ENCODE results near the gene ANKRD23.
"Not testable (repeated sequence)": the region's sequence is repeated elsewhere in the genome, so short reads cannot be mapped to it uniquely, and the experiment has no call there.

ANKRD23 gene

GRCh38 chr2:96801005-96801785 is 42.6 kb downstream of the ANKRD23 start:
- Histone ChIP-seq H3K4me3 (ENCODE audit: extremely low read depth, insufficient read depth, low read length, poor library complexity, severe bottlenecking) (no peak overlapping the region), H3K9me3 (ENCODE audit: control insufficient read depth, low read length) (no peaks in the 10 kb centered on the region), H3K27ac (ENCODE audit: low read depth, low read length, severe bottlenecking) (no peak overlapping the region), H3K36me3 (ENCODE audit: control insufficient read depth, insufficient read depth, low read length) (peaks cover 7% of the 10 kb centered on the region), H3K4me1 (ENCODE audit: control insufficient read depth, insufficient read depth, low read length, poor library complexity, severe bottlenecking) (no peaks in the 10 kb centered on the region)
- 62 to 64% methylated on average over 8 to 11 of the region's 15 CpGs for WGBS, 2 experiments (ENCODE audit: insufficient coverage in 2 of 2)

- 94% methylated on average over 21 to 24 of the region's 27 CpGs for WGBS, 2 experiments (ENCODE audit: insufficient coverage in 2 of 2)
- H3K4me3 ChIP-seq (ENCODE audit: extremely low read depth, insufficient read depth, low read length, poor library complexity, severe bottlenecking): no peak overlapping the region
- H3K9me3 ChIP-seq (ENCODE audit: control insufficient read depth, low read length): no peaks in the 10 kb centered on the region
- peaks cover 7% of the 10 kb centered on the region for H3K36me3 ChIP-seq (ENCODE audit: control insufficient read depth, insufficient read depth, low read length)
- no peak overlapping the region for H3K27ac ChIP-seq (ENCODE audit: low read depth, low read length, severe bottlenecking)
- no peaks in the 10 kb centered on the region for H3K4me1 ChIP-seq (ENCODE audit: control insufficient read depth, insufficient read depth, low read length, poor library complexity, severe bottlenecking)
These were observed 43.5 kb downstream of the ANKRD23 start for GRCh38 chr2:96800061-96801004.

GRCh38 chr2:96799623-96799935 is 44.2 kb downstream of the ANKRD23 start:
- Histone ChIP-seq H3K4me1 (ENCODE audit: control insufficient read depth, insufficient read depth, low read length, poor library complexity, severe bottlenecking) (no peaks in the 10 kb centered on the region), H3K36me3 (ENCODE audit: control insufficient read depth, insufficient read depth, low read length) (peaks cover 7% of the 10 kb centered on the region), H3K27ac (ENCODE audit: low read depth, low read length, severe bottlenecking) (no peak overlapping the region), H3K9me3 (ENCODE audit: control insufficient read depth, low read length) (no peaks in the 10 kb centered on the region), H3K4me3 (ENCODE audit: extremely low read depth, insufficient read depth, low read length, poor library complexity, severe bottlenecking) (no peak overlapping the region)
- 89 to 100% methylated on average over 6 to 7 of the region's 8 CpGs for WGBS, 2 experiments (ENCODE audit: insufficient coverage in 2 of 2)

GRCh38 chr2:96798733-96799622 is 44.8 kb downstream of the ANKRD23 start:
- H3K27ac ChIP-seq (ENCODE audit: low read depth, low read length, severe bottlenecking): no peak overlapping the region
- H3K4me3 ChIP-seq (ENCODE audit: extremely low read depth, insufficient read depth, low read length, poor library complexity, severe bottlenecking): no peak overlapping the region
- WGBS, 2 experiments (ENCODE audit: insufficient coverage in 2 of 2): 84 to 90% methylated on average over 15 to 16 of the region's 23 CpGs
- no peaks in the 10 kb centered on the region for H3K9me3 ChIP-seq (ENCODE audit: control insufficient read depth, low read length)
- peaks cover 7% of the 10 kb centered on the region for H3K36me3 ChIP-seq (ENCODE audit: control insufficient read depth, insufficient read depth, low read length)
- H3K4me1 ChIP-seq (ENCODE audit: control insufficient read depth, insufficient read depth, low read length, poor library complexity, severe bottlenecking): no peaks in the 10 kb centered on the region

GRCh38 chr2:96797066-96797625 is 46.7 kb downstream of the ANKRD23 start:
- WGBS, 2 experiments (ENCODE audit: insufficient coverage in 2 of 2): 95 to 96% methylated on average over 23 of the region's 23 CpGs
- no peak overlapping the region for H3K4me3 ChIP-seq (ENCODE audit: extremely low read depth, insufficient read depth, low read length, poor library complexity, severe bottlenecking)
- no peaks in the 10 kb centered on the region for H3K4me1 ChIP-seq (ENCODE audit: control insufficient read depth, insufficient read depth, low read length, poor library complexity, severe bottlenecking)
- no peak overlapping the region for H3K27ac ChIP-seq (ENCODE audit: low read depth, low read length, severe bottlenecking)
- H3K36me3 ChIP-seq (ENCODE audit: control insufficient read depth, insufficient read depth, low read length): peaks cover 7% of the 10 kb centered on the region
- H3K9me3 ChIP-seq (ENCODE audit: control insufficient read depth, low read length): no peaks in the 10 kb centered on the region

GRCh38 chr2:96796497-96796896 is 47.3 kb downstream of the ANKRD23 start:
- not testable (repeated sequence) for H3K36me3 ChIP-seq (ENCODE audit: control insufficient read depth, insufficient read depth, low read length); H3K4me1 ChIP-seq (ENCODE audit: control insufficient read depth, insufficient read depth, low read length, poor library complexity, severe bottlenecking); H3K4me3 ChIP-seq (ENCODE audit: extremely low read depth, insufficient read depth, low read length, poor library complexity, severe bottlenecking); H3K27ac ChIP-seq (ENCODE audit: low read depth, low read length, severe bottlenecking); H3K9me3 ChIP-seq (ENCODE audit: control insufficient read depth, low read length)
- WGBS, 2 experiments (ENCODE audit: insufficient coverage in 2 of 2): 89 to 92% methylated on average over 4 of the region's 6 CpGs

DNA sequence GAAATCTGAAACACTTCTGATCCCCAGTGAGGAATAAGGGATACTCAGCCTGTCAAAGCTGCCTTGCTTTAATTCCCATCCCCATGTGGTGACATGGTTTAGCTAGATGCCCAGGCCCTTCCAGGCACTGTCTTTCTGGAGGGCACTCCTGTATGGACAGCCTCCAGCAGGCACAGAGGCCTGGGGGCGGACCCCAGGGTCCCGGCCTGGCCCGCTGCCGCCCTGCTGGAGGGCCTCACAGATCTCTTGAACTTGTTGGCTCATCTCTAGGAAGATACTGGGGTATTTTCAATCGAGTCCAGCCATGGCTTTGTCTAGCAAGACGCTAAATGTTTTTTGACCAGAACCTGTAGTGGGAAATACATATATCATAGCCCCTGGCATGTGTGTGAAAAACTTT is 48.7 kb downstream of the ANKRD23 start:
- 89 to 96% methylated on average over 4 to 5 of the region's 6 CpGs for WGBS, 2 experiments (ENCODE audit: insufficient coverage in 2 of 2)
- H3K9me3 ChIP-seq (ENCODE audit: control insufficient read depth, low read length): no peaks in the 10 kb centered on the region
- no peak overlapping the region for H3K4me3 ChIP-seq (ENCODE audit: extremely low read depth, insufficient read depth, low read length, poor library complexity, severe bottlenecking)
- no peak overlapping the region for H3K27ac ChIP-seq (ENCODE audit: low read depth, low read length, severe bottlenecking)
- H3K4me1 ChIP-seq (ENCODE audit: control insufficient read depth, insufficient read depth, low read length, poor library complexity, severe bottlenecking): no peaks in the 10 kb centered on the region
- peaks cover 3% of the 10 kb centered on the region for H3K36me3 ChIP-seq (ENCODE audit: control insufficient read depth, insufficient read depth, low read length)

DNA sequence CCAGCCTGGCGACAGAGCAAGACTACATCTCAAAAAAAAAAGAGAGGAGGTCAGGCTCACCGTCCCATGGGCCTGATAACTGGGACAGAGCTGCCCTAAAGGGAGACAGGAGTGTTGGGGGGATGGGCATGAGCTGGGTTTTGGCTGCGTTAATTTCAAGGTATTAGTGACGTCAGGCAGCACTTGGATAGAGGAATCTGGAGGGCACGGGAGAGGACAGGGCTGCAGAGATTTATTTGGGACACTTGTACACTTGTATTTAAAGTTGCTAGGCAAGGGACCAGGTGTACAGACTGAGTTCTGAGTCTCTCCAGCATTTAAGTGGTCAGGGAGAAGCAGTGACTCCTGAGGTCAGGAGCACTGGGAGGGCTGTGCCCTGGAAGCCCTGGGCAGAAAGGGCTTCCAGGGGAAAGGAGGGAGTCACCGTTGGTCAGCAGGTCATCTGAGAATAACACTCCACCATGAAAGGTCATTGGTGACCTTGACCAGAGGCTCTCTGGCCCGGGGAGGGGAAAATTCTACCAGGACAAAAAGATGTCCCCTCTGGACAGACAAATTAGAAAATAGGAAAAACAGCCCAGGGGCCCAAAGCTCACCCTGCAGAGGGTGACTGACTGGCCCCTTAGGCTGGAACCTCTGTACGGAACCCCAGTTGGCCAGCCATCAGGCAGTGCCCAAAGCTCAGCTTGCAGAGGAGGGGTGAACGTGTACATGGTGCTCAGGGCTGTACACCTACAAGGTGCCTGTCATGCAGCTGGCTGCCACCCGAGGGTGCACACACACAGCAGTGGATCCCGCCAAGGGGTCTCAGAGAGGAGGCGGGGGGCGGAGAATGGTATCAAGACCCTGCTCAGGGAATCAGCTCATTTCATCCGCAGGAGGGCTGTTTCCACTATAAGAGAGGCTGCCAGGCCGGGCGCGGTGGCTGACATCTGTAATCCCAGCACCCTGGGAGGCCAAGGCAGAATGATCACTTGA is 50.8 kb downstream of the ANKRD23 start:
- no peaks in the 10 kb centered on the region for H3K36me3 ChIP-seq (ENCODE audit: control insufficient read depth, insufficient read depth, low read length)
- no peak overlapping the region for H3K4me3 ChIP-seq (ENCODE audit: extremely low read depth, insufficient read depth, low read length, poor library complexity, severe bottlenecking)
- H3K27ac ChIP-seq (ENCODE audit: low read depth, low read length, severe bottlenecking): no peak overlapping the region
- WGBS, 2 experiments (ENCODE audit: insufficient coverage in 2 of 2): 92 to 94% methylated on average over 16 to 17 of the region's 17 CpGs
- H3K9me3 ChIP-seq (ENCODE audit: control insufficient read depth, low read length): no peaks in the 10 kb centered on the region
- no peaks in the 10 kb centered on the region for H3K4me1 ChIP-seq (ENCODE audit: control insufficient read depth, insufficient read depth, low read length, poor library complexity, severe bottlenecking)

DNA sequence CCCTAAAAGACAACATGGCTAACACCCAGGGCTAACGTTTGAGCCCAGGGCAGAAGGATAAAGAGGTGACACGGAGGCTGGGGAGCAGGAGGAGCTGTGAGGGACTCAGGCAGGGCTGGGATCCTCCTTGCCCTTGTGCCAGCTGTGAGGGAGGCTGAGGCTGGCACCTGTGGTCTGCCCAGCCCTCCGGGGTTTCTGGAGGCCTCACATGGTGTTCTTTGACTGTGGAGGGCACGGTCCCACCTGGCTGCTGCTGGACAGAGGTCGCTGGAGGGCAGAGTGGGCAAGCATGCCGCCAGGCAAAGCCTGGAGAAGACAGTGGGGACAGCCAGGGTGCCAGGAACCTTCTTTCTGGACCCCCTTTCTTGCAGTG is 54.6 kb downstream of the ANKRD23 start:
- no peak overlapping the region for H3K4me3 ChIP-seq (ENCODE audit: extremely low read depth, insufficient read depth, low read length, poor library complexity, severe bottlenecking)
- H3K36me3 ChIP-seq (ENCODE audit: control insufficient read depth, insufficient read depth, low read length): no peaks in the 10 kb centered on the region
- 84 to 100% methylated on average over 4 to 6 of the region's 6 CpGs for WGBS, 2 experiments (ENCODE audit: insufficient coverage in 2 of 2)
- peaks cover 6% of the 10 kb centered on the region for H3K4me1 ChIP-seq (ENCODE audit: control insufficient read depth, insufficient read depth, low read length, poor library complexity, severe bottlenecking)
- no peaks in the 10 kb centered on the region for H3K9me3 ChIP-seq (ENCODE audit: control insufficient read depth, low read length)
- no peak overlapping the region for H3K27ac ChIP-seq (ENCODE audit: low read depth, low read length, severe bottlenecking)
